Activated CD8-positive, alpha-beta memory T cell treated with anti-CD3 and anti-CD28 coated beads for 1 hour (primary cell): Measurements from ENCODE around the gene GOLT1A.

Experiments
- DNase-seq, 2 donors: peaks; one replicate each; pipeline ENCODE4 v3.0.0-alpha.2; 2020; ENCODE audit warnings: low read depth in 1 of 2; ENCODE audit errors: extremely low read depth in 1 of 2

Gene GOLT1A

DNA sequence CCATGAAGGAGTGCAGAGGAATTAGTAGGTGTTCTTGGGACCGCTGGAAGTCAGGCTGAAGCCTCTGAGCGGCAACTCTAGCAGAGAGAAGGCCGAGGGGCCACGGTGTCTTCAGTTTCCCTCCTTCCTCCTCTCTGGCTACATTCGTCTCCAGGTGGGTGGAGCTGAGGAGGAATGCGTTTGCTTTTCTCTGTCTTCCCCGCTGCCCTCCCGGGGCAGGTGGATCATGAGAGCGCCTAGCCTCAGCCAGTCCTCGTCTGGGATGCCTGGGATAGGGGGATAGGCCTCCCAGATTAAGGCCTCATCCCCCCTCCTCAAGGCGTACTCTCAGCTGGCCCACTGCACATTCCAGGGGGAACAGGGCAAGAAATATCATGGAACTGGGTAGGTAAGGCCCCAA lies 7.5 kb upstream of the GOLT1A start:
- DNase-seq: no peak

DNA sequence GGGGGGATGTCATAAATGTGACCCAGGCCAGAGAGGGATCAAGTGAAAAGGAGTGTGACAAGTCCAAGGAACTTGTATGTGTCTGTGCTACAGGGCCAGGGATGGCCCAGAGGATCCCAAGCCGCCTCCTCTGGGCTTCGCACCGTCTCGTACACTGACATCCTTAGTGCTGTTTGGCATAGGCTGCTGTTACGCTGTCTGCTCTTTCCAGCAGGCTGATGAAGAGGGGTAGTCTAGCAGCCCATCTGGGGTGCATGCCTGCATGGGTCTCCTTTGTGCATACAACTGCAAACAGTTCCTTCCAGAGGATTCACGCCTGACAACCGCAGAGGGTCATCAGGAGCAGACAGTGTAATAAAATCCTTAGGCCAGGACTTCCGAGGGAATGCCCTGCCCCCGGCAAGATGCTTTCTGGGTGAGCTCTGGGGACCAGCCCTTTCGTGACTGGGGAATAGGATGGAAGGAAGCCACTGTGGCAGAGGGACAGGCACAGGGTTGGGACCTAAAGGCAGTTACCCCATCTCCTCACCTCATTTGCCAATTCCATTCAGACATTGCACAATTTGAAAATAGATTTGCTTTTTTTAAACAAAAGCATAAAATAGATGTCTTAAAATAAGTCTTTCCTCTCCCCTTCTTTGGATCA lies 6.3 kb upstream of the GOLT1A start:
- no peak for DNase-seq

DNA sequence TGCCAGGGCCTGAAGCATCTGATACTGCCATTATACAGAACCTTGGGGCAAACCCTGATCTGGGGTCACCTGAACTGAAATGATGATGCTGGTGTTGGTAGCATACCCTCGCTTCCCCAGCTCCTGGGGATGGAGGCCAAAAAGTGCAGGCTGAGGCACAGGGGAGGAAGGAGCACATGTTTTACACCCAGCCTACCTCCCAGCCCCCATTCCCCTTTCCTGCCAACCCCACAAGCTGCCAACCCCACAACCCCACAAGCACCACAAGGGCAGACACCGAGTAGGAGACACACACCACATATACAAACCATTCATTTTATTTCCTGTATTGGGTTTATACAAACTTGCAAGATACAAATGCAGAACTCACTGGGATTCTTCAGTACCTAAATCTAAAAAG lies 4.8 kb upstream of the GOLT1A start:
- DNase-seq: no peak

DNA sequence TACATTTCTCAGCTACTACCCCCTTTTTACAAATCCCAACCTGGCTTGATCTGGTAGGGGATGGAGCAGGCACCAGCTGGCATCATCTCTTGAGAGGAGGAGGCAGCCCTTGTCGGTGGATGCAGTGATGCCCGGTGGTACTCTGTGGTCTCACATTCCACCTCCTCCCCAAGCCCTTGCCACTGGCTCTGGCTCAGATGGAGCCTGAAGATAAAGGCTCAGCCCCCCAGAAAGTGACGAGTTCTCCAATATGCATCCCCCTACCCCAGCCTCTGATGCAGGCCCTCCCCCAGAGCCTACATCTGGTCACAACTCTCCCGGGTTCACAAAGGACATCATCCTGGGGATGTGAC lies 3.8 kb upstream of the GOLT1A start:
- no peak for DNase-seq

DNA sequence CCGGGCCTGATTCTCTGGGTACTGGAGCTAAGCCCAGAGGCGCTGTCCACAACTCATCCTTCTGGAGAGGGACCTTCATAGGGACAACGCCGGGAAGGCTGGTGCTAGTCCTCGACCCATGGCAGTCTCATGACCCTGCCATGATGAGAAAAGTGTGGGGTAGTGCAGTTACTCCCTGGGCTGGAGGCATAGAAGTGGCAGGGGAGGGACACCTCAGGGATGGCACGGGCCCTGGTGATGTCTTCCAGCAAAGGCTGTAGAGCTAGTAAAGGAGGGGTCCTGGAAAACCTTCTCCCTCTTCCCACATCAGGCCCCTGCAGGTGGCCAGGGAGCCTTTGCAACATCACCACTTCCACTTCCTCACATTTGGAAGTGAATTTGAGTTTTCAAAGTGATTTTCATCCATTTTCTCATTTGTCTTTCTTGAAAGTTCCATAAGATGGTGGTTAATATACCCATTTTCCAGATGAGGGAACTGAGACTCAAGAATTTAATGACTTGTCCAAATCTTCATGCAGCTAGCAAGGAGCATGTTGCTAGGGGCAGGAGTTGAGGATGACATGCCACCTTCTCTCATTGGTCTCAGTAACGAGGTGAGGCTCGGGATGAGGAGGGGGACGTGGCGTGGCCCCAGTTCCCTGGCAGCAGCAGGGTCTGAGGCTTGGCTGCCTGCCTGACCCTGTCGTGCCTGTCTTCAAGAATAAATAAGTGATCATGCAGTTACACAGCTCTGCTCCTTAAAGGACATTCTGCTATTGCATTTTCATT lies 3.3 kb upstream of the GOLT1A start:
- no peak for DNase-seq

DNA sequence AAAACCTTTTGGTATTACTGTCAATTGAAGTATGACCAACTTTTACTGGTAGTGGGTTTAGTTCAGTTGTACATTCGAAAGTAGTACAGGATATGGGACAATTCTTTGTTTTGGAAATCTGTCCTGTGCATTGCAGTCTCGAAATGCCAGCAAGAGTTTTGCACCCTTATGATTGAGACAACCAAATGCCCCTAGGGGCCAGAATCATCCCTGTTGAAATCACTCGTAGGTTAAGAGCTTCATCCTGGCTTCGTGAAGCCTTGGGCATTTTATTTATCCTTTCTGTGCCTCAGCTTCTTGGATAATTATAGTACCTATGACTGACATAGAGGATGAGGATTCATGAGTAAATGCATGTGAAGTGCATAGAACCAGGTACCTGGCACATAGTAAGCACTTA lies 2.4 kb upstream of the GOLT1A start:
- no peak for DNase-seq

DNA sequence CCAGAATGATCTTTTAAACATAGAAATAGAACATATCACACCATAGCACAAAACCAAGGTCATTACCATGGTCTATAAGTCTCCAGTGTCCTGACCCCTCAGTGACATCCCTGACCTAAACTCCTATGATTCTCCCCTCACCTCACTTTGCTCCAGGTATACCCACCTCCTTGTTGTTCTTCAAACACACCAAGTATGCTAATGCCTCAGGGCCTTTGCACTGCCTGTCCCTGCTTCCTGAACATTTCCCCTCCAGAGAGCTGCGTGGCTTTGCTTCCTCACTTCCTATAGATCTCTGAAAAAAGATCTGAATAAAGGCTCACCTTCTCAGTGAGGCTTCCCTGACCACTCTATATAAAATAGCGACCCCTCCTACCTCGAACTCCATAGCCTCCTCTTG lies 1.1 kb downstream of the GOLT1A start:
- no peak for DNase-seq

DNA sequence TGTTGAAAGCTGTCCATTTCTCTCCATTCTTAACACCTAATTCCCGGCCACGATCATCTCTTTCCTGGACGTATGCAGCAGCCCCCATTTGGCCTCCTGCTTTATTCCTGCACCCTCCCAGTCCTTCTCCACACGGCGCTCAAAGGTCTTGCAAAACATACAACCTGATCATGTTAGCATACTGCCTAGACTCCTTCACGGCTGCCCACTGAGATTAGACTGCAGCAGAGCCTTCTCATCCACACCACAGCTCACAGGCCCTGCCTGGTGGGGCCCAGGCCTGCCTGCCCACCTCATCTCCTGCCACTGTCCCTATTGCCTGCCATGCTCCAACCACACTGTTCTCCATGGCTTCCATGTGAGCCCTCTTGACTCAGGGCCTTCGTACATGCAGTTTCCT lies 2.7 kb downstream of the GOLT1A start:
- DNase-seq: no peak

DNA sequence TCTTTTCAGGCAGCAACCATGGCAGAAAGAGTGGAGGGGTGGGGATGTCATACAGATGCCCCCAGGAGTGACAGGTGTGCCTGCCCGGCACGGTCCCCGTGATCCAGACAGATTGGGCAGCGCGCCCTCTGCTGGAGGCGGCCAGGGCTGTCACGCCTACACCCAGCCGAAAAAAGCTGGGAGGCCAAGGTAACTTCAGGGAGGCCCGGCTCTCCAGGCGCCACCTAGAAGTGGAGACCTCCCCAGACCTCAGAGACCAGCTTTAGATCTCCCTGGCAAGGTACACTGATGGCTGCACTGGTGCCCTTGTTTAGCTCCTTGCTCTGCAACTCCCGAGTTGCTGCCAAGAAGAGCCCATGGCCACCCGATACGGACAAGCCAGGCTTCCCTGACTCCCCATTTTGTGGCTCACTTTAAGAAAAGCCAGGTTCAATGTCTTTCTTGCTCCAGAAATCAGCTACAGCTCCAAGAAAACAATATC lies 6.6 kb downstream of the GOLT1A start:
- peak; percentile 32 to 68 for DNase-seq

DNA sequence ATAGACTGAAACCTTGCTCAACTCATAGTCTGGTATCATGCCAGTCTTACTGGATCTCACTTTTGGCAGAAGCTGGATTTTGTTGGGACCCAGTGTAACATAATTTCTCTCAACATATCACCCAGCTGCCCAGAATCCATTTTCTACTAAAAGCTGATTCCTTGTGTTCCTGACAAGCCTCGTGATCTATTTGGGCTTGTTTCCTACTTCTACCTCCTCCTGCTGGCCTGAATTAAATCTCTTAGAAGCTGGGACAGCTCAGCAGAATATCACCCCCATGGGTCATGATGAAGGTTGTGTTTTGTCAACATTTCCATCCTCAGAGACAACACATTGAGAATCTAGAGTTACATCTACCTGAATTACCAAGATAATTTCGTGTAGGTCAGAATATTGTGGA lies 7.7 kb downstream of the GOLT1A start:
- DNase-seq: no peak

DNA sequence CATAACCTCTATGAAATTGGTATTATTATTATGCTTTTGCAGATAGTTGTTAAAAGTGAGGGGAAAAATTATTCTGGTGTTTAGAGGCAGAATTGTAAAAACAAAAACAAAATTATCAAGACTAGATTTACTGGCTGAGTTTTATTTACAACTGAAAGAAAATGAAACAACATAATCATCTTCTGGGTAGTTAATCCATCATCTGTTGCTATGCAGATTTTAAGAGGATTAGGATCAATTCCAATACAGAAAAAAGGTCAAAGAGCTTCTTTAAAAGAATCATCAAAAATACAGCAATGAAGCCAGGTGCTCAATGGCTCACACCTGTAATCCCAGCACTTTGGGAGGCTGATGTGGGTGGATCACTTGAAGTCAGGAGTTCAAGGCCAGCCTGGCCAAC lies 8.3 kb downstream of the GOLT1A start:
- DNase-seq: no peak

DNA sequence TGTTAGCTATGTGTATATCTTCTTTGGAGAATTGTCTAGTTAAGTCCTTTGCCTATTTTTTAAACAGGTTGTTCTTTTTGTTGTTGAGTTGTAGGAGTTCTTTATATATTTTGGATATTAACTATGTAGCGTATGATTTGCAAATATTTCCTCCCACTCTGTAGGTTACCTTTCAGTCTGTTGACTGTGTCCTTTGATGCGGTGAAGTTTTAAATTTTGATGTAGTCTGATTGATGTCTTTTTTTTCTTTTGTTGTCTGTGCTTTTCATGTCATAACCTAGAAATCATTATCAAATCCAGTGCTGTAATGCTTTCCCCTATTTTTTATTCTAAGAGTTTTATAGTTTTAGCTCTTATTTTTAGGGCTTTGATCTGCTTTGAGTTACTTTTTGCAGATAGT lies 8.8 kb downstream of the GOLT1A start:
- DNase-seq: no peak

DNA sequence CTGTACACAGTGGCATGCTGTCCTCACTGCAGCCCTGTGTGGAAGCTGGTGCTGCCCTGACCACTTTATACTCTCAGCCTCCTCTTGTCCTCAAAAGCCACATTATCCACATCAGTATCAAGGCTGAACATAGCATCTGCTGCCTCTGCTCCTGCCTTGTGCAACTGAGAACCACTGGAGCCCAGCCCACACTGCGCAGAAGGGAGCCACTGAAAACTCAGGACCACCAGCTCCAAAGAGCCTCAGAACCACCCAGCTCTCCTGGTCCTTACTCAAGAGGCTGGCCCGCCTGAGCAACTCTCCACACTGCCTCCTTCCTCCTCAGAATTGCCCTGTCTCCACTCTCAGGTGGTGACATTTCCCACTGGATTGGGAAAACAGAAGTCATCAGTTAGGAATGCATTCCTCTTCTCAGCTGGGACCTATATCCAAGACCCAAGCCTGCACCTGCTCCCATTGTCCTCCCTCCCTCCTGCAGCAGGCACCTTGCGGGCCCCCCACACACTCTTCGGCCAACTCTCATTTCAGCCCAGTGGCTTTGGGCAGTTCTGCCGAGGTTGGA lies 10.5 kb downstream of the GOLT1A start:
- no peak for DNase-seq

DNA sequence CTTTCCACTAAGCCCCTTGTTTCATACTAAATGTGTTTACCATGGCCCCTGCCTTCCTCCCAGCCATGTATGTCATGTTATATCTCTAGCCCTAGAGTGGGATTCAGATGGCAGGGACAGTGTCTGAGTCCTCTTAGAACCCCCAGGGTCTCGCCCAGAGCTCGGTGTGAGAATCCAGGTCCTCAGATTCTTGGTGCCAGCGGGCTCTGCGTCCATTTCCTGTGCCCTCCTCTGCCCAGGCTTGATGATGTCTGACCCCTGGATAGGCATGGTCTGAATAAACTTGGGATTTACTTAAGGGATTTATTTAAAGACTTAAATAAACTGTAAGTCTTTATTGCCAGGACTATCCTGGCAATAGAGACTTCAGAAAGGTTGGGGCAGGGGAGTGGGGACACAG lies 11.3 kb downstream of the GOLT1A start:
- DNase-seq: no peak

DNA sequence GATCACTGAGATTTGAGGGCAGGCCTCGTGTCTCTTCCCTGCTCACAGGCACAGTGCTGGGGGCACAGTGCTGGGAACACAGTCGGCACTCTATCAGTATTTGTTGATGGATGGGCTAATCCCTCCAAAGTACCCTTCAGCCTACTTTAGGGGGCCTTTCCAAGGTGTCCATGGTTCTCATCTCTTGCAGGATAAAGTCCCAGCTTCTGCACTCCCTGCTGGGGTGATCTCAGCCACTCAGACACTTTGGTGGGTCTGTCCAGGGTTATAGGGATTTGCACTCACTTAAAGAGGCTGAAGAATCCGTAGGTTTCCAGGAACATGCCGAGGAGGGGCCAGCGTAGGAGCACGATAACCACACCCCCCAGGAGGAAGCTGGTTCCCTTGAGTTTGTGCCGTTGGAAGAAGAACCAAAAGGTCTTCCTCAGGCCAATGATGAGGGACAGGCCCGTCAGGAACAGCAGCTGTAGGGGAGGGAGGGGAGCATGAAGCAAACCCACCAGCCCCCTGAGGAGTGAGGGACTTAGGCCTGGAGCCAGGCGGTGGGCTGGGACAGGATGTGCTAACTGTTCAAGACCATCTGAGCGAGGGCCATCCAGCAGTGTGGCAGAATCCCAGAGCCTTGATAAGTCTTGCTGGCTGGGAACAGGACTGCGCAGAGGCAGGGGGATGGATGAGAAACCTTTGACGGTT lies 12.3 kb downstream of the GOLT1A start:
- no peak for DNase-seq

DNA sequence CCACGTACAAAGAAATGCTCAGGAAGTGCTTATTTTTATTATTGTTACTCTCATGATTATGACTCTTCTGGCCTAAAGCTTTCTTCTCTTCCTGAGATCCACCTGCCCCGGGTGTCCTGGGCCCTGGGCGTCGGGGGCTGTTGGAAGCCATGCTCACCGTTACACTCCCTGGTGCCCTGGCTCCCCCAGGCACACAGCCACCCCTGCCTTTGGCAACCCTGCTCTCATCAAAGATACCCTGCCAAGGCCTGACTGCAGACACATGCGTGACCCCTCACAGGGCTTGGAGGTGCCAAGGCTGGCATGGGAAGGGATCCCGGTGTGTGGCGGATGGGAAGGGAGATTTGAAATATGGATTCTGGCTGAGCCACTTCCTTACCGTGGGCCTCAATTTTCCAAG lies 14.2 kb downstream of the GOLT1A start:
- DNase-seq: no peak

DNA sequence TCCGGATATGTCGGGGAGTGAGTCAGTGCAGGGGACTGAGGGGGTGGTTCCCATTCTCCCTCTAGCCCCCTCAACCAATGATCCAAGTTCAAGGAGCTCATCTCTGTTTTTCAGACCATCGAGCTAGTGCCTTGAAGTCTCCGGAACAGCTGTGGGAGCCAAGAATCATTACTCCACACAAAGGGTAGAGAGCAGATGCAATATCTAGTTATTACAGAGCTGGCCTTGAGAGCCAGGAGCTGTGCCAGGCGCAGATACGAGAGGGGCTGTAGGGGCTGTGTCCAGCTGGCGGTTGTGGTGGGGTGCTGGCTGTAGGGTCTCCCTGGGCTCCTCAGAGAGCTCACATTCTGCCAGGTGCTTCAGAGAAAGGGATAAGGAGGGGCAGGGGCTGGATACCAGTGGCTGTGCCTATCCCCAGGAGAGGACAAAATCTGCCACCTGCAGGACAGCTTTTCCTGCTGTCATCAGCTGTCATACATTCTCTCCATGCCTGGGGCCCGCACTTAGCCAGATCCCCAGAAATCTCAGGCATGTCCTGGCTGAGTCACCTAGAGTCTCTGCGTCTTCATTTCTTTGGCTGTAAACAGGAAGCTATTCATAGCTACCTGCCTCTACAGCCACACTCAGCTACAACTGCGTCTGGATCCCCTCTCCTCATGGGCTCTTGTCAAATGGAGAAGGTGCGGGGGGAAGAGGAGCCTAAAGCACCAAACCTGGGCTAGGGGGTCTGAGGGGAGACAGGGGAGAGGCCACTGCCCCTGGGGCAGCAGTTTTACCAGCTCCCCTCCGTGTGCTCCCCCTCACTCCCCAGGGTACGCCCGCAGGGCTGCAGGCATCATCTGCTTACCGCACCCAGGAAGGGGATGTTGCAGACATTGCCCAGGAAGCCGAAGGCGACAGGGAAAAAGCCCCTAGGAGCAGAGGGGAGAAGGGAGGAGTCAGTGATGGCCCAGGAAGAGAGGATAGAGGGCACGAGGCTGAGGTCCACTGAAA lies 15.1 kb downstream of the GOLT1A start:
- DNase-seq: no peak

DNA sequence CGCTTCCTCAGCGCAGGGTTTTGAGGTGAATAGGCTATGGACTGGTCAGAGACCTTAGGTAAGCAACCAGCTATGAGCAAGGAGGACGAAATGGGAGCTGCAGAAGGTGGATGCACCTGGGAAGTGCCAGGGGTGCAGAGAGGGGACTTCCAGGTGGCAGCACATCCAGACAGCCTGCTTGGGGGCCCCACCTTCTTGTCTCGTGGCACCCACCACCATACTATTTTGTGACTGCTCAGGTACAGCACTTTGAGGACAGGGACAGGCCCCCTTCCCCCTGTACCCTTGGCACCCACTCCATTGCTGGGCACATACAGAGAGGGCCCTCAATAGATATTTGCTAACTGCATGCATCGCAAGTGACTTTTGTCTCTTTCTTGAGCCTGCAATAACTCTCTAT lies 16.7 kb downstream of the GOLT1A start:
- no peak for DNase-seq

DNA sequence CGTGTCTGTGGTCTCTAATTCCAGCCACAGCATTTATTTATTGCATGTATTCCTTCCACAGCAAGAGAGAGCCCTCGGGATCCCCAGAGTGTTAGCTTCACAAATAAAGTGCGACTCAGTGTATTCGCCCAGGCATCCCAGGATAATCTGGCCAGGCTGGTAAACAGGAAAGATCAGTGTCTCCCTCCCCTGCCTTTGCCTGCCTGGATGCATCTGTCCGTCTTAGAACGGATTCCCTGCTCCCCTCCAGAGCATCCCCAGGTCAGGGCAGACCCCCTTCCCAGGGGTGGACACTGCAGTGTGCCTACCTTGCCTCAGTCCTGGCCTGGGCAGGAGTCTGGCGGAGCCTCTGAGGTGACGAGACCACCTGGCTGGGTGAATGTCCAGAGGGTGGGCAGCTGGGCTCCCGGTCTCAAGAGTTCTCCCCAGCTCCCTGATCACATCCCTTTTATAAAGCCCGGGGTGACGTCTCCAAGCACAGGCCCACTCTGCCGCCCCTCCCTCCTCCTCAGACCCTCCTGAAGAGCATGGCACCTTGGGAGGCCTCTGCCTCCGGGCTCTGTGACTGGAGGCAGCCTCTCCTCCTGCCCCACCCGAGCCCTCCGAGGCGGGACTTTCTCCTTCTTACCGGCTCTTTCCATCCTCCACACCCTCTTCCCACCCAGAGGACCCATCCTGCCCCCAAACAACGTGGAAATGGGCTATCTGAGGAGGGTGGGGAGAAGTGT lies 17.6 kb downstream of the GOLT1A start, which contains the start of gene KISS1:
Gene KISS1, minus strand, starts transcription at position 424 of the 728 bp plus-strand sequence. CDS start 3,615 bp downstream, outside the sequence.
- no peak for DNase-seq

DNA sequence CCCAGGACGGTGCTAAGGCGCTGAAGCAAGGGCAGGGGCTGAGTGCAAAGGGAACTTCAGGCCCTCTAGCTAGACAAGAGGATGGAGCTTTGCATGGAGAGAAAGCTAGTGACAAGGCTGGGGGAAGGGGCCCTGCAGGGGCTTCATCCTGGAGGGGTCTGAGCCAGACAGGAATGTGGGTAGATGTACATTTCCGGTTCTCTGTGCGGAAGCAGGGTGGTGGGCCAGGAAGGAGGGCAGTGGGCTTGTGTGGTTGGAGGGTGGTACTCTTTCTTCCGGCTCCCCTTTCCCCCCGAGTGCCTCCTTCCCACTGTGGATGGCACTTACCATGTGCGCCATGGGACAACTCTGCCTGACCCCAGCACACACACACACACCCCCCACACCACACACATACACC lies 19.0 kb downstream of the GOLT1A start:
- DNase-seq: no peak
